GM23338 (cell line): ENCODE data around the gene ETFA.

Source experiments
- CREB1 ChIP-seq: fragments of 250-450 bp; sonication (Bioruptor Pico); IDR thresholded peaks from 2 replicates; pipeline ENCODE4 v1.5.0; 2020; ENCODE audit warnings: low read depth, mild to moderate bottlenecking, moderate library complexity
- EZH2 ChIP-seq: fragments of 200-600 bp; sonication (generic); IDR thresholded peaks from one replicate; pipeline ENCODE4 v1.8.0; 2017; ENCODE audit warnings: antibody characterized with exemption, mild to moderate bottlenecking, low read depth; ENCODE audit not compliant: unreplicated experiment
- EZH2phosphoT487 ChIP-seq: fragments of 200-600 bp; sonication (generic); IDR thresholded peaks from one replicate; pipeline ENCODE4 v1.8.1; 2018; ENCODE audit warnings: antibody characterized with exemption; ENCODE audit not compliant: unreplicated experiment
- JUNB ChIP-seq: IDR thresholded peaks from one replicate; pipeline ENCODE4 v1.6.1; 2016; ENCODE audit warnings: antibody characterized with exemption; ENCODE audit not compliant: unreplicated experiment
- NANOG ChIP-seq: IDR thresholded peaks from 2 replicates; pipeline ENCODE4 v1.6.1; 2016; ENCODE audit warnings: antibody characterized with exemption, borderline replicate concordance
- POLR2AphosphoS5 ChIP-seq: IDR thresholded peaks from 2 replicates; pipeline ENCODE4 v1.6.1; 2016; ENCODE audit warnings: antibody characterized with exemption, low read depth
- ZNF114 ChIP-seq: fragments of 250-450 bp; sonication (Bioruptor Pico); IDR thresholded peaks from 2 replicates; pipeline ENCODE4 v1.5.0; 2020; ENCODE audit warnings: mild to moderate bottlenecking, moderate library complexity
- ZNF331 ChIP-seq: fragments of 250-450 bp; sonication (Bioruptor Pico); IDR thresholded peaks from 2 replicates; pipeline ENCODE4 v1.5.0; 2020; ENCODE audit warnings: low read depth, mild to moderate bottlenecking, moderate library complexity
- TF ChIP-seq, protein P1 (sequence below), 2 experiments: fragments of 200-600 bp in 1 of 2; sonication (generic) in 1 of 2; conservative IDR thresholded peaks; 2 replicates each; pipeline versions ENCODE4 v1.5.1 to v1.6.1; 2016 to 2017; ENCODE audit warnings: antibody characterized with exemption in 2 of 2, low read depth in 2 of 2, mild to moderate bottlenecking in 2 of 2, moderate library complexity in 1 of 2
- TF ChIP-seq, protein P2 (sequence below): fragments of 250-450 bp; sonication (Bioruptor Pico); IDR thresholded peaks from 2 replicates; pipeline ENCODE4 v1.5.0; 2020; ENCODE audit warnings: mild to moderate bottlenecking, moderate library complexity
- TF ChIP-seq, protein P3 (sequence below): IDR thresholded peaks from one replicate; pipeline ENCODE4 v1.6.1; 2018; ENCODE audit warnings: antibody characterized with exemption; ENCODE audit not compliant: unreplicated experiment
- TF ChIP-seq, protein P4 (sequence below): IDR thresholded peaks from 2 replicates; pipeline ENCODE4 v1.6.1; 2016; ENCODE audit warnings: antibody characterized with exemption

DNA sequence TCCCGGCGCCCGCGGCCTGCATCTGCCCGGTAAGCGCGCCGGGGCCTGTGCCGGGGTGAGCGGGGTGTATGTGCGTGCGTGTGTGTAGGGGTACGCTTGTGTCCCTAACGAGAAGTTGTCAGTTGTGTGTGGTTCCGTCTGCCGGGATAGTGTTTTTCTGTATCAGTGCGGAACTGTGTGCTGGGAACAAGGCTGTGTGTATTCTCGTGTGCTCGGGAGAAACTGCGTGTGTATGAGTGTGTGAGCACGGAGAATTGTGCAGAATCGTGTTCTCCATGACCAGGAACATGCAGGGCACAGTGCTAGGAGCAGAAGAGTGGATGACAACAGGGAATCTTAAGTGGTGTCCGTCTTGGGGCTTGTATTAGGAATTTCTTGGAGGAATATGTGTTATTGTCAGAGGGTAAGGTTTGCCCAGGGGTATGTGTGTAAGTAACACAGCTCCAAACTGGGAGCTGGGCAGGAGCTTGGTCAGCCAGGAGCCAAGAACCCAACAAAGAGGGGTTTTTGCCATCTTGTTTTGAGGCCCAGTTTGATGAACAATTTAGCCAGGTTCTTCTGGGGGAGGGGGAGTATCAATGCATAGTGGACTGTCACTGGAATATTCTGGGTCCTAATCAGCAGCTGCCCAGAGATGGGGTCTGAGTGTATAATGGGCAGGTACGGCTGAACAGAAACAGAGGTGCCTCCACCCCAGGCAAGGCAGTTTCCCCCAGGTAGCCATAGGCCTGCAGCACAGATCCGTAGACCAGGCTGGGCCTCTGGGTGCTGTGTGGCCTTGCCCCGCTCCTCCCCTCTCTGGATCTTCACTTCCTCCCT is 27.4 kb upstream of the ETFA start:
- TF ChIP-seq EZH2, result peak; percentile 75
- TF ChIP-seq, protein P1, sequence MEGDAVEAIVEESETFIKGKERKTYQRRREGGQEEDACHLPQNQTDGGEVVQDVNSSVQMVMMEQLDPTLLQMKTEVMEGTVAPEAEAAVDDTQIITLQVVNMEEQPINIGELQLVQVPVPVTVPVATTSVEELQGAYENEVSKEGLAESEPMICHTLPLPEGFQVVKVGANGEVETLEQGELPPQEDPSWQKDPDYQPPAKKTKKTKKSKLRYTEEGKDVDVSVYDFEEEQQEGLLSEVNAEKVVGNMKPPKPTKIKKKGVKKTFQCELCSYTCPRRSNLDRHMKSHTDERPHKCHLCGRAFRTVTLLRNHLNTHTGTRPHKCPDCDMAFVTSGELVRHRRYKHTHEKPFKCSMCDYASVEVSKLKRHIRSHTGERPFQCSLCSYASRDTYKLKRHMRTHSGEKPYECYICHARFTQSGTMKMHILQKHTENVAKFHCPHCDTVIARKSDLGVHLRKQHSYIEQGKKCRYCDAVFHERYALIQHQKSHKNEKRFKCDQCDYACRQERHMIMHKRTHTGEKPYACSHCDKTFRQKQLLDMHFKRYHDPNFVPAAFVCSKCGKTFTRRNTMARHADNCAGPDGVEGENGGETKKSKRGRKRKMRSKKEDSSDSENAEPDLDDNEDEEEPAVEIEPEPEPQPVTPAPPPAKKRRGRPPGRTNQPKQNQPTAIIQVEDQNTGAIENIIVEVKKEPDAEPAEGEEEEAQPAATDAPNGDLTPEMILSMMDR (conservative IDR thresholded peaks at IDR 0.05; ENCODE audit: low read depth in 2 of 2), result no peak
- TF ChIP-seq, protein P2, sequence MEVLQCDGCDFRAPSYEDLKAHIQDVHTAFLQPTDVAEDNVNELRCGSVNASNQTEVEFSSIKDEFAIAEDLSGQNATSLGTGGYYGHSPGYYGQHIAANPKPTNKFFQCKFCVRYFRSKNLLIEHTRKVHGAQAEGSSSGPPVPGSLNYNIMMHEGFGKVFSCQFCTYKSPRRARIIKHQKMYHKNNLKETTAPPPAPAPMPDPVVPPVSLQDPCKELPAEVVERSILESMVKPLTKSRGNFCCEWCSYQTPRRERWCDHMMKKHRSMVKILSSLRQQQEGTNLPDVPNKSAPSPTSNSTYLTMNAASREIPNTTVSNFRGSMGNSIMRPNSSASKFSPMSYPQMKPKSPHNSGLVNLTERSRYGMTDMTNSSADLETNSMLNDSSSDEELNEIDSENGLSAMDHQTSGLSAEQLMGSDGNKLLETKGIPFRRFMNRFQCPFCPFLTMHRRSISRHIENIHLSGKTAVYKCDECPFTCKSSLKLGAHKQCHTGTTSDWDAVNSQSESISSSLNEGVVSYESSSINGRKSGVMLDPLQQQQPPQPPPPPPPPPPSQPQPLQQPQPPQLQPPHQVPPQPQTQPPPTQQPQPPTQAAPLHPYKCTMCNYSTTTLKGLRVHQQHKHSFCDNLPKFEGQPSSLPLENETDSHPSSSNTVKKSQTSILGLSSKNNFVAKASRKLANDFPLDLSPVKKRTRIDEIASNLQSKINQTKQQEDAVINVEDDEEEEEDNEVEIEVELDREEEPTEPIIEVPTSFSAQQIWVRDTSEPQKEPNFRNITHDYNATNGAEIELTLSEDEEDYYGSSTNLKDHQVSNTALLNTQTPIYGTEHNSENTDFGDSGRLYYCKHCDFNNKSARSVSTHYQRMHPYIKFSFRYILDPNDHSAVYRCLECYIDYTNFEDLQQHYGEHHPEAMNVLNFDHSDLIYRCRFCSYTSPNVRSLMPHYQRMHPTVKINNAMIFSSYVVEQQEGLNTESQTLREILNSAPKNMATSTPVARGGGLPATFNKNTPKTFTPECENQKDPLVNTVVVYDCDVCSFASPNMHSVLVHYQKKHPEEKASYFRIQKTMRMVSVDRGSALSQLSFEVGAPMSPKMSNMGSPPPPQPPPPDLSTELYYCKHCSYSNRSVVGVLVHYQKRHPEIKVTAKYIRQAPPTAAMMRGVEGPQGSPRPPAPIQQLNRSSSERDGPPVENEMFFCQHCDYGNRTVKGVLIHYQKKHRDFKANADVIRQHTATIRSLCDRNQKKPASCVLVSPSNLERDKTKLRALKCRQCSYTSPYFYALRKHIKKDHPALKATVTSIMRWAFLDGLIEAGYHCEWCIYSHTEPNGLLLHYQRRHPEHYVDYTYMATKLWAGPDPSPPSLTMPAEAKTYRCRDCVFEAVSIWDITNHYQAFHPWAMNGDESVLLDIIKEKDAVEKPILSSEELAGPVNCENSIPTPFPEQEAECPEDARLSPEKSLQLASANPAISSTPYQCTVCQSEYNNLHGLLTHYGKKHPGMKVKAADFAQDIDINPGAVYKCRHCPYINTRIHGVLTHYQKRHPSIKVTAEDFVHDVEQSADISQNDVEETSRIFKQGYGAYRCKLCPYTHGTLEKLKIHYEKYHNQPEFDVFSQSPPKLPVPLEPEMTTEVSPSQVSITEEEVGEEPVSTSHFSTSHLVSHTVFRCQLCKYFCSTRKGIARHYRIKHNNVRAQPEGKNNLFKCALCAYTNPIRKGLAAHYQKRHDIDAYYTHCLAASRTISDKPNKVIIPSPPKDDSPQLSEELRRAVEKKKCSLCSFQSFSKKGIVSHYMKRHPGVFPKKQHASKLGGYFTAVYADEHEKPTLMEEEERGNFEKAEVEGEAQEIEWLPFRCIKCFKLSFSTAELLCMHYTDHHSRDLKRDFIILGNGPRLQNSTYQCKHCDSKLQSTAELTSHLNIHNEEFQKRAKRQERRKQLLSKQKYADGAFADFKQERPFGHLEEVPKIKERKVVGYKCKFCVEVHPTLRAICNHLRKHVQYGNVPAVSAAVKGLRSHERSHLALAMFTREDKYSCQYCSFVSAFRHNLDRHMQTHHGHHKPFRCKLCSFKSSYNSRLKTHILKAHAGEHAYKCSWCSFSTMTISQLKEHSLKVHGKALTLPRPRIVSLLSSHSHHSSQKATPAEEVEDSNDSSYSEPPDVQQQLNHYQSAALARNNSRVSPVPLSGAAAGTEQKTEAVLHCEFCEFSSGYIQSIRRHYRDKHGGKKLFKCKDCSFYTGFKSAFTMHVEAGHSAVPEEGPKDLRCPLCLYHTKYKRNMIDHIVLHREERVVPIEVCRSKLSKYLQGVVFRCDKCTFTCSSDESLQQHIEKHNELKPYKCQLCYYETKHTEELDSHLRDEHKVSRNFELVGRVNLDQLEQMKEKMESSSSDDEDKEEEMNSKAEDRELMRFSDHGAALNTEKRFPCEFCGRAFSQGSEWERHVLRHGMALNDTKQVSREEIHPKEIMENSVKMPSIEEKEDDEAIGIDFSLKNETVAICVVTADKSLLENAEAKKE (CRISPR knock-in tag), result no peak
- peak; percentile 58 for TF ChIP-seq EZH2phosphoT487
- no peak for TF ChIP-seq POLR2AphosphoS5
- TF ChIP-seq, protein P3, sequence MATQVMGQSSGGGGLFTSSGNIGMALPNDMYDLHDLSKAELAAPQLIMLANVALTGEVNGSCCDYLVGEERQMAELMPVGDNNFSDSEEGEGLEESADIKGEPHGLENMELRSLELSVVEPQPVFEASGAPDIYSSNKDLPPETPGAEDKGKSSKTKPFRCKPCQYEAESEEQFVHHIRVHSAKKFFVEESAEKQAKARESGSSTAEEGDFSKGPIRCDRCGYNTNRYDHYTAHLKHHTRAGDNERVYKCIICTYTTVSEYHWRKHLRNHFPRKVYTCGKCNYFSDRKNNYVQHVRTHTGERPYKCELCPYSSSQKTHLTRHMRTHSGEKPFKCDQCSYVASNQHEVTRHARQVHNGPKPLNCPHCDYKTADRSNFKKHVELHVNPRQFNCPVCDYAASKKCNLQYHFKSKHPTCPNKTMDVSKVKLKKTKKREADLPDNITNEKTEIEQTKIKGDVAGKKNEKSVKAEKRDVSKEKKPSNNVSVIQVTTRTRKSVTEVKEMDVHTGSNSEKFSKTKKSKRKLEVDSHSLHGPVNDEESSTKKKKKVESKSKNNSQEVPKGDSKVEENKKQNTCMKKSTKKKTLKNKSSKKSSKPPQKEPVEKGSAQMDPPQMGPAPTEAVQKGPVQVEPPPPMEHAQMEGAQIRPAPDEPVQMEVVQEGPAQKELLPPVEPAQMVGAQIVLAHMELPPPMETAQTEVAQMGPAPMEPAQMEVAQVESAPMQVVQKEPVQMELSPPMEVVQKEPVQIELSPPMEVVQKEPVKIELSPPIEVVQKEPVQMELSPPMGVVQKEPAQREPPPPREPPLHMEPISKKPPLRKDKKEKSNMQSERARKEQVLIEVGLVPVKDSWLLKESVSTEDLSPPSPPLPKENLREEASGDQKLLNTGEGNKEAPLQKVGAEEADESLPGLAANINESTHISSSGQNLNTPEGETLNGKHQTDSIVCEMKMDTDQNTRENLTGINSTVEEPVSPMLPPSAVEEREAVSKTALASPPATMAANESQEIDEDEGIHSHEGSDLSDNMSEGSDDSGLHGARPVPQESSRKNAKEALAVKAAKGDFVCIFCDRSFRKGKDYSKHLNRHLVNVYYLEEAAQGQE, result no peak
- TF ChIP-seq CREB1, result no peak
- TF ChIP-seq ZNF331 (CRISPR knock-in tag), result no peak
- TF ChIP-seq, protein P4, sequence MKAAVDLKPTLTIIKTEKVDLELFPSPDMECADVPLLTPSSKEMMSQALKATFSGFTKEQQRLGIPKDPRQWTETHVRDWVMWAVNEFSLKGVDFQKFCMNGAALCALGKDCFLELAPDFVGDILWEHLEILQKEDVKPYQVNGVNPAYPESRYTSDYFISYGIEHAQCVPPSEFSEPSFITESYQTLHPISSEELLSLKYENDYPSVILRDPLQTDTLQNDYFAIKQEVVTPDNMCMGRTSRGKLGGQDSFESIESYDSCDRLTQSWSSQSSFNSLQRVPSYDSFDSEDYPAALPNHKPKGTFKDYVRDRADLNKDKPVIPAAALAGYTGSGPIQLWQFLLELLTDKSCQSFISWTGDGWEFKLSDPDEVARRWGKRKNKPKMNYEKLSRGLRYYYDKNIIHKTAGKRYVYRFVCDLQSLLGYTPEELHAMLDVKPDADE, result no peak
- no peak for TF ChIP-seq ZNF114 (CRISPR knock-in tag)
- TF ChIP-seq JUNB, result no peak
- no peak for TF ChIP-seq NANOG
